Upper lobe of left lung (tissue), 4 donors: Measurements from ENCODE around the gene EIF4G3.

ENCODE experiments used
- CTCF ChIP-seq, 6 experiments: fragments of 450-650 bp in 4 of 6; fragments of 200-600 bp in 2 of 6; sonication (generic) in 2 of 6; IDR thresholded peaks; one replicate each; pipeline ENCODE4 v1.5.1; 2016 to 2019; ENCODE audit warnings: antibody characterized with exemption in 6 of 6
- POLR2AphosphoS5 ChIP-seq, 2 donors: sonication (generic); formaldehyde crosslinking; IDR thresholded peaks; one replicate each; pipeline ENCODE4 v1.5.1; 2017; ENCODE audit warnings: antibody characterized with exemption in 2 of 2

- TF ChIP-seq CTCF (IDR thresholded peaks at IDR 0.05): no peak
- no peak for TF ChIP-seq POLR2AphosphoS5 (IDR thresholded peaks at IDR 0.05)
Observed at GRCh38 chr1:20930427-20930826, 246.3 kb downstream of the EIF4G3 start.
